Suprapubic skin (tissue), 4 donors: Measurements from ENCODE around the gene TBC1D2B. TPM values are rescaled to one million over a fixed set of nuclear protein-coding genes. Genes with fewer than 3 reads are reported as not detected.
"Not testable (repeated sequence)": the region's sequence is repeated elsewhere in the genome, so short reads cannot be mapped to it uniquely, and the experiment has no call there.

Source experiments
- DNase-seq, 2 donors: peaks; one replicate each; pipeline ENCODE4 v3.0.0-alpha.2; 2019; ENCODE audit warnings: low spot score in 2 of 2
- H3K27ac ChIP-seq: fragments of 200-600 bp; sonication (generic); one replicate; pipeline ENCODE4 v1.5.1; 2019
- H3K27me3 ChIP-seq: fragments of 200-600 bp; sonication (generic); one replicate; pipeline ENCODE4 v1.5.1; 2019
- H3K36me3 ChIP-seq: fragments of 200-600 bp; sonication (generic); one replicate; pipeline ENCODE4 v1.5.1; 2019
- H3K4me1 ChIP-seq: fragments of 200-600 bp; sonication (generic); one replicate; pipeline ENCODE4 v1.5.1; 2019
- H3K4me3 ChIP-seq: fragments of 200-600 bp; sonication (generic); one replicate; pipeline ENCODE4 v1.5.1; 2019; ENCODE audit warnings: mild to moderate bottlenecking
- H3K9me3 ChIP-seq: fragments of 200-600 bp; sonication (generic); one replicate; pipeline ENCODE4 v1.5.1; 2019
- EP300 ChIP-seq: sonication (generic); formaldehyde crosslinking; IDR thresholded peaks from one replicate; pipeline ENCODE4 v1.6.1; 2017; ENCODE audit warnings: antibody characterized with exemption
- POLR2A ChIP-seq, 2 donors: fragments of 450-650 bp; IDR thresholded peaks; one replicate each; pipeline ENCODE4 v1.6.1; 2017; ENCODE audit warnings: antibody characterized with exemption in 2 of 2, mild to moderate bottlenecking in 2 of 2, moderate library complexity in 2 of 2
- POLR2AphosphoS5 ChIP-seq, 3 donors: sonication (generic); formaldehyde crosslinking; IDR thresholded peaks; one replicate each; pipeline ENCODE4 v1.6.1; 2017; ENCODE audit warnings: antibody characterized with exemption in 3 of 3
- WGBS: methylation state at CpG from one replicate; pipeline ENCODE4 v1.1.5; 2018; 5-methylcytosine and 5-hydroxymethylcytosine counted together
- total RNA-seq, 4 donors: library from RNA; depleted of rRNA; stranded (reverse); fragments of >200 nt; gene quantifications; one replicate each; pipeline ENCODE4 v1.1.0, GENCODE V29; 2016
- TF ChIP-seq, protein P1 (sequence below), 2 donors: fragments of 200-600 bp in 1 of 2; fragments of 450-650 bp in 1 of 2; sonication (generic) in 1 of 2; IDR thresholded peaks; one replicate each; pipeline ENCODE4 v1.5.1; 2016 to 2019; ENCODE audit warnings: antibody characterized with exemption in 2 of 2, mild to moderate bottlenecking in 1 of 2, moderate library complexity in 1 of 2

TBC1D2B gene
- total RNA-seq, 4 donors from 2014 or later: 27.9 to 126 (median 41.5) TPM

DNA sequence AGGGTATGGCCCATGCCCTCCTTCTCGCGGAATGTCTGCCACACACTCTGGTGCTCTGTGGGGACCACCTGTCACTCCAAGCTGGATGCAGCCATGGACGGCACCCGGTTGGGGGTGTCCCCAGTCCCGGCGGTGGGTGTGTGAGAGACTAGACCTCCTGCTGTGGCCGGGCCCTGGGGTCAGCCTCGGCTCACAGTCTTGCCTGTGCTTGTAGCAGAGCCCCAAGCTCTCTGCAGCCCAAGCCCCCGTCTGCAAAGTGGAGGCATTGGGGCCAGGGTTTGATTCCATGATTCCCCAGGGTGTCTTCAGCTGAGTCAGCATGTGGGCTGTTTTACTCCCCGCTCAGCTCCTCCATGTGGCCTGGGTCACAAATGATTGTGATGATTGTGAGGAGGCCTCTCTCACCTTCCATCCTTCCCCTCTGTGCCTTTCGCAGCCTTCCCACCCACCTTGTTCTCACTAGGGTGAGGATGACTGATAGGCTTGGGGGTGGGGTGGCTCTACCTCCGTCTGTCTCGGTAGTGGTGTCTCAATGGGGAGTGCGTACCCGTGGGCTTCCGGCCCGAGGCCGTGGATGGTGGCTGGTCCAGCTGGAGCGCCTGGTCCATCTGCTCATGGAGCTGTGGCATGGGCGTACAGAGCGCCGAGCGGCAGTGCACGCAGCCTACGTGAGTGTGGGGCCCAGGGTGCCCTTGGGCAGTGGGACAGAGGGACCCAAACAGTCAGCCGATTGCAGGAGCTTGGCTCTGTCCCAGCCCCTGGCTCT, 100.6 kb downstream of the TBC1D2B start:
- WGBS: 80% methylated on average over 3 of the region's 26 CpGs
- H3K27me3 ChIP-seq, H3K4me3 ChIP-seq, H3K9me3 ChIP-seq, H3K36me3 ChIP-seq, H3K27ac ChIP-seq: not testable (repeated sequence)
- H3K4me1 ChIP-seq: peaks cover 24% of the 10 kb centered on the region
- DNase-seq: peak in 1 of 2 donors; percentile 74

DNA sequence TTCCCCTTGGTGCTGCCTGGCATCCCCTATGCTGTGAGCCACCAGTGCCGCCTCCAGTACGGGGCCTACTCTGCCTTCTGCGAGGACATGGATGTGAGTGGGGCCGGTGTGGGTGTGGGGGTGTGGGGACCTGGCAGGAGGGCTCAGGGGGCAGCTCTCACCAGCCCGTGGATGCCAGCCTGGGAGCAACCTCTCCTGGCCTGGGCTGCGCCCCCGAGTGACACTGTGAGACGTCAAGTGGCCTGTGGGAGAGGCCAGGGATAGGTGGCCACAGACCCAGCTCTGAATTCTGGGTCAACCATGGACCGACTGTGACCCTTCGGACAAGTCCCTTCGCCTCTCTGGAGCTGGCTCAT, 101.4 kb downstream of the TBC1D2B start:
- H3K4me1 ChIP-seq: peaks cover 25% of the 10 kb centered on the region
- H3K36me3 ChIP-seq, H3K27ac ChIP-seq, H3K27me3 ChIP-seq, H3K4me3 ChIP-seq, H3K9me3 ChIP-seq: not testable (repeated sequence)
- peak in 1 of 2 donors; percentile 54 for DNase-seq
- WGBS: 100% methylated on average over 5 of the region's 11 CpGs

DNA sequence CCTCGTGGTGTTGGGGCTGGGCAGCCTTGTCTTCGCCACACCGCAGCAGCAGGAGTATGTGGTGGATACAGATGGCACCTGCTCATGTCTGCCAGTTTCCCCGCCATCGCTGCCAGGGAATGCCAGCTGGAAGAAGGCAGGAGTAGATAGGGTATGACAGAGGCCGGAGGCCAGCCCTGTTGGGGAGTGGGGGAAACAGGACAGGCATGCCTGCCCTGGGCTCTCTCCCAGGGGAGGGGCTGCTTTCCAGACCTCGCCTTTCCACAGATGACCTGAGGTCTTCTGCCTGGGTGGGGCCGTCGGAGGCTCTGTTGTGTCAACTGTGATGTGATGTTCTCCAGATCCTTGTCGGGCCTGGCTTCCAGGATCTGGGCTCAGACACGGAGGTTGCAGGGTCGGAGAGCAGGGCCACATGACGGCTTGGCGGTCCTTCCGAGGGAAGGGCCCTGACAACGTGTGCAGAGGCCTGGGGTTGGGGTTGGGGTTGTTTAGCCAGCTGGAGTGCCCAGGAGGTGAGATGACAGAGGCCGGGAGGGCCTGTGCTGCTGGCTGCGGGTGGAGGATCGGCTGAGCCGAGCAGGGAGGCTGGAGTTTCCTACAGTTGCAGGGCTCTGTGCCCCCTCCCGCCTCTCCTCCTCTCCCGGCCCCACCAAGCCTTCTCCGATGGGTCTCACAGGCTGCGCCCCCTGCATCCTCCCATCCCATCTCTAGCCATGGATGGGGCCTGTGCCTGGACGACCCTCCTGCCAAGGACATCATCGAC, 102.0 kb downstream of the TBC1D2B start:
- Histone ChIP-seq H3K27ac (no peak overlapping the region), H3K36me3 (no peaks in the 10 kb centered on the region), H3K27me3 (no peaks in the 10 kb centered on the region), H3K4me1 (peaks cover 25% of the 10 kb centered on the region), H3K4me3 (no peak overlapping the region), H3K9me3 (no peaks in the 10 kb centered on the region)
- peak; percentile 68 to 79 for DNase-seq
- 83% methylated on average over 12 of the region's 26 CpGs for WGBS
- no peak for TF ChIP-seq POLR2AphosphoS5 (IDR thresholded peaks at IDR 0.05)
- TF ChIP-seq, protein P1, sequence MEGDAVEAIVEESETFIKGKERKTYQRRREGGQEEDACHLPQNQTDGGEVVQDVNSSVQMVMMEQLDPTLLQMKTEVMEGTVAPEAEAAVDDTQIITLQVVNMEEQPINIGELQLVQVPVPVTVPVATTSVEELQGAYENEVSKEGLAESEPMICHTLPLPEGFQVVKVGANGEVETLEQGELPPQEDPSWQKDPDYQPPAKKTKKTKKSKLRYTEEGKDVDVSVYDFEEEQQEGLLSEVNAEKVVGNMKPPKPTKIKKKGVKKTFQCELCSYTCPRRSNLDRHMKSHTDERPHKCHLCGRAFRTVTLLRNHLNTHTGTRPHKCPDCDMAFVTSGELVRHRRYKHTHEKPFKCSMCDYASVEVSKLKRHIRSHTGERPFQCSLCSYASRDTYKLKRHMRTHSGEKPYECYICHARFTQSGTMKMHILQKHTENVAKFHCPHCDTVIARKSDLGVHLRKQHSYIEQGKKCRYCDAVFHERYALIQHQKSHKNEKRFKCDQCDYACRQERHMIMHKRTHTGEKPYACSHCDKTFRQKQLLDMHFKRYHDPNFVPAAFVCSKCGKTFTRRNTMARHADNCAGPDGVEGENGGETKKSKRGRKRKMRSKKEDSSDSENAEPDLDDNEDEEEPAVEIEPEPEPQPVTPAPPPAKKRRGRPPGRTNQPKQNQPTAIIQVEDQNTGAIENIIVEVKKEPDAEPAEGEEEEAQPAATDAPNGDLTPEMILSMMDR (IDR thresholded peaks at IDR 0.05): no peak
- no peak for TF ChIP-seq POLR2A (IDR thresholded peaks at IDR 0.05)
- no peak for TF ChIP-seq EP300

DNA sequence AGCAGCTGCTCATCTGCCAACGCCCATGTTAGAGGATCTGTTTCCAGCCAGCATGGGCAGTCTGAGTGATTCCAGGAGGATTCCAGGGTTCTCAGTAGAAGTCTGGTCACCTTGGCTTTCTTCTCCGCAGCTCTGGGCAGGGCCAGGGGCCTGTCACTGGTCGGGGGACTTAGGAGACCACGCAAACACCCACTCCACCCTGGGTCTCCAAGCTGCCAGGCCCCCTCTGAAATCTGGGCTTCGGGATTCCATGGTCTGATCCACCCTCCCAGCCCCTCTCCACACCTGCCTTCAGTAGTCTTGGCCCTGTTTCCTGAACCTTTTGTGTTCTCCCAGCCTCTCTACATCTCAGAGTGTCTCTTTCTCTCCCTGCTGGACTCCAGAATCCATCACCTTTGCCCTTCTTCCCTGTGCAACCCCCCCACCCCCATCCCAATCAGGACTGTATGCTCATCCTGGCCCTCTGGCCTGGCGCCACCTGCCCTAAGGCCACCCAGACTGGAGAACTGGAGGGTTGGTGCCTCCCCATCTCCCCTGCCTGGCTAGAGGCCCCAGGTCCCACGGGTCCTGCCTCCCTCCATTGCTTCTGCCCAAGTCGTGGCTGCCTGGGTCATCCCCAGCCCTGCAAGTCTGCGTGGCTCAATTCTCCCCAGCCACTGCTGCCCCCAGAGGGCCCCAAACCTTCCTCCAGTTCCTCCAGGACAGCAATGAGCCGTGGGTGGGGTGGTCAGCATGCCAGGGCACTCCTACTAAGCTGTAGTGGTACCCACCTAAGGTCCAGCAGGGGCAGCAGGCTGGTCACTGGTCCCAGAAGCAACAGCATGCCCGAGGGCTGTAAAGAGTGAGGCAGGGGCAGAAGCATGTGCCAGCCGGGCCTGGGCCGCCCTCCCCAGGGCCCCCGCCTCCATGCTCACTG, 102.8 kb downstream of the TBC1D2B start:
- H3K4me1 ChIP-seq: peaks cover 25% of the 10 kb centered on the region
- no peaks in the 10 kb centered on the region for H3K9me3 ChIP-seq
- H3K27ac ChIP-seq: no peak overlapping the region
- 86% methylated on average over 11 of the region's 14 CpGs for WGBS
- TF ChIP-seq, protein P1 (IDR thresholded peaks at IDR 0.05): no peak
- TF ChIP-seq EP300: no peak
- no peak for TF ChIP-seq POLR2AphosphoS5 (IDR thresholded peaks at IDR 0.05)
- TF ChIP-seq POLR2A (IDR thresholded peaks at IDR 0.05): no peak
- DNase-seq: peak; percentile 61 to 77
- no peaks in the 10 kb centered on the region for H3K36me3 ChIP-seq
- no peak overlapping the region for H3K4me3 ChIP-seq
- no peaks in the 10 kb centered on the region for H3K27me3 ChIP-seq

DNA sequence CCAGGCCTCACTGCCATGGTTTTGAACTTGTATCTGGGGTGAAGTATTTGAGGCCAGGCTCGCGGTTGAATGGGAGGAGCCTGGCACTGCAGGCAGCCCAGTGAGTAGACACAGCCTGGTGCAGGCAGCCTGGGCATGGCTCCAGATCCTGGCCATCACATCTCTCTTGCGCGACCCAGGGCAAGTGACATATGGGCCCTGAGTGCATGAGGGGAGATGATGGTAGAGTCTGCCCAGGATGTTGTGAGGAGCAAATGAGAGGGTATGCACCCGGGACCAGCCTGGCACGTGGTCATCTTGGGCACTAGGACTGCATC, 103.5 kb downstream of the TBC1D2B start:
- DNase-seq: peak; percentile 70 to 71
- no peak overlapping the region for H3K27ac ChIP-seq
- H3K27me3 ChIP-seq: no peaks in the 10 kb centered on the region

DNA sequence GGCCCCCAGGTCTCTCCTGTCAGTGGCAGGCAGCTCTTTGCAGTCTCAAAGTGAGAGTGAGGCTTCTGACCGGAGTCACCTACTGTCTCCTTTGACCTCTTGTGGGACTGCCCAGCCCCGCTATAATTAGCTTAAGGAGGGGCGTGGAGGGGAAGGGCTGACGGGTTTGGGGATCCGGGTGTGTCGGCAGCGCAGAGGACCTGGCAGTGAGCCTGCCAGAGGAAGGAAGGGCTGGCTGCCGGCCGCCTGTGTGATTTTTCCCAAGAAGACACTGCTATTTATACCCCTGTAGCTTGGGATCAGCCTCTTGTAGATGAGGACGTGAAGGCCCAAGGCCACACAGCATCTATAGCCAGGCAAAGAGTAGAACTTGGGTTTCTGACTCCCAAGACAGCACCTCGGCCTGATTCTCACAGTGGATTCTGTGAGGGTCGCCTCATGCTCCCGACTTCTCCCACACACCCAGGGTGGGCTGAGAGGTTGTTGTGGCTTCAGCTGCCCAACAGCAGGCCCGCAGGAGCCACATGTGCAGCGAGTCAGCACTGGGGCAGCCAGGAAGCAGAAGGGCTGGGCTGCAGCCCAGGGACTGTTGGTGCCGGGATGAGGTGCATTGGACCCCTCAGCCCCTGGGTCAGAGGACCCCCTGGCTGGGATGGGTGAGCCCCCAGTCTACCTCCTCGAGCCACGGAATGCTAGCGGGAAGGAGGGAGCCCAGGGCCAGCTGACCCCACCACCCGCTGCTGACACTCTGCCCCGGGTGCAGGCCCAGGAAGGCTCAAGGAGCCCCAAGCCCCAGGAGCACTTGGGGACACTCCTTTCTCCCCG, 104.0 kb downstream of the TBC1D2B start:
- not testable (repeated sequence) for H3K4me3 ChIP-seq, H3K36me3 ChIP-seq, H3K27ac ChIP-seq, H3K9me3 ChIP-seq, H3K27me3 ChIP-seq
- peak; percentile 31 to 46 for DNase-seq
- peaks cover 25% of the 10 kb centered on the region for H3K4me1 ChIP-seq
- no CpG with 5 or more reads among the region's 22 CpGs for WGBS

More for the DNA sequence above, 103.5 kb downstream of the TBC1D2B start:
- no peak for TF ChIP-seq EP300
- Histone ChIP-seq H3K9me3 (no peaks in the 10 kb centered on the region), H3K4me3 (no peak overlapping the region), H3K36me3 (no peaks in the 10 kb centered on the region), H3K4me1 (peaks cover 25% of the 10 kb centered on the region)
- 20% methylated on average over 2 of the region's 6 CpGs for WGBS

DNA sequence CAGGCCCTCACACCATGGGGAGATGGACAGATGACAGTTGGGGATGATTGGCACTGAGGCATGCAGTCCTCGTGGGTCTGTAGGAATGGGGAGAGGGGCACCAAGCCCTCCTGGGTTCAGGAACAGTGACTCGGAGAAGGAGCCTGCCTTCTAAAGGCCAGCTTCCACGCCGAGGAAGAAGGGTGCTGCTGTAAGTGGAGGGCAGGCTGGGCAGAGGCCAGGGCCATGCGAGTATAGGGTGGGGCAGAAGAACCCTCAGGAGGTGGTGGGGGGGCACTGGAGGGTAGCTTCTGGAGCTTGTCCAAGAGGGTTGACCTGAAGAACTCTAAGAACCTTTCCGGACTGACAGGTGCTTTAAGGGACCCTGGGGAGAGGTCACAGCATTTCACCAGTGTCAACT, 104.8 kb downstream of the TBC1D2B start:
- H3K27ac ChIP-seq, H3K9me3 ChIP-seq, H3K4me3 ChIP-seq, H3K36me3 ChIP-seq, H3K27me3 ChIP-seq: not testable (repeated sequence)
- WGBS: 80% methylated on average over 5 of the region's 6 CpGs
- H3K4me1 ChIP-seq: peaks cover 25% of the 10 kb centered on the region
- peak in 1 of 2 donors; percentile 35 for DNase-seq

DNA sequence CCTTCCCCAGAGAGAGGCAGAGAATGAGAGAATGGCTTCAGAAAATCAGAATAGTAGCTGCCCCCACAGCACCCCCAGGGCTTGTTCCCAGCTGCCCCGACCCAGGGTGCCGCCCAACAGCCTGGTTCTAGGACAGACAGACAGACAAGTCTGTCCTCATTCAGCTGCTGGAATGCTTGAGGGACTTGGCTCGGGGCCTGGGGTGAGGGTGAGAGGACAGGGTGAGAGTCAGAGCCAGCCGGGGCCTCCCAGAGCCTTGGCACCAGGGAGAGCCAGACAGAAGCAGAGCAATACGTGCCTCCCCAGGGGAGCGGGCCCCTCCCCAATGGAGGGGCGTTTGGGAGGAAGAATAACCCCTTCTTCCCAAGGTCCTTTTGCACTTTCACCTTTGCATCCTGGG, 105.6 kb downstream of the TBC1D2B start:
- H3K9me3 ChIP-seq, H3K27me3 ChIP-seq, H3K36me3 ChIP-seq, H3K27ac ChIP-seq, H3K4me3 ChIP-seq: not testable (repeated sequence)
- WGBS: 50% methylated on average over 7 of the region's 7 CpGs
- DNase-seq: peak; percentile 44 to 49
- peaks cover 25% of the 10 kb centered on the region for H3K4me1 ChIP-seq

DNA sequence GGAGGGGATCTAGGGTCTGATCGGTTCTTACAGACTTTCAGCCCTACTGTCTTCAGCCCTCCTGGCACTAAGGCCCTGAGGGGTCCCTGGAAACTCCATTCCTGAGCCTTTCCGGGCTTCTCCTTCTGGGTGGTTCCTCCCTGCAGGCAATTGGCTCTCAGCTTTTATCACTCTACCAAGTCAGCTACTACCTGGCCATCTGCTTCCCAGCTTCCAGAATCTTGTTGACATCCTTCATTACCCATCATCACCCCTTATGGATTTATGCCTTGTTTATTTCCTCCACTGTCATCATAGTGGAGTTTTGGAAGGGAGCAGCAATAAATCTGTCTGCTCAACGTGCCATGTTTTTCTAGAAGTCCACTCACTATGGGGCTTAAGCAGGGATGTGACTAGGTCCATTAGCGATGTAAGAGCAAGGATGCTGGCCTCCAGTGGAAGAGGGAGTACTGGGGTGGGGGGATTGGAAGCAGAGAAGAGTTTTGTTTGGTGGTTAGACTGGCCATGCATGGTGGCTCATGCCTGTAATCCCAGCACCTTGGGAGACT, 106.6 kb downstream of the TBC1D2B start:
- DNase-seq: peak in 1 of 2 donors; percentile 1
- peaks cover 25% of the 10 kb centered on the region for H3K4me1 ChIP-seq
- not testable (repeated sequence) for H3K27ac ChIP-seq, H3K27me3 ChIP-seq, H3K36me3 ChIP-seq, H3K9me3 ChIP-seq, H3K4me3 ChIP-seq
- WGBS: 57% methylated on average over 2 of the region's 4 CpGs
